Astrocyte (in vitro differentiated cells and primary cell): ENCODE measurements around the gene DGCR2. TPM values are rescaled to one million over a fixed set of nuclear protein-coding genes. Genes with fewer than 3 reads are reported as not detected.
"Not testable (repeated sequence)": the region's sequence is repeated elsewhere in the genome, so short reads cannot be mapped to it uniquely, and the experiment has no call there.

ENCODE experiments used
- DNase-seq: peaks from one replicate; pipeline ENCODE4 v3.0.0-alpha.2; 2010; ENCODE audit warnings: low read depth
- FAIRE-seq: peaks from 2 replicates; lab custom pipeline; 2011; peaks lifted over from hg19 to GRCh38; lab: Jason Lieb, UNC
- H2AFZ ChIP-seq: 2 replicates; pipeline ENCODE4 v1.6.0; 2012; ENCODE audit warnings: low read depth, low read length, inconsistent platforms
- H3K27ac ChIP-seq: 2 replicates; pipeline ENCODE4 v1.5.1; 2011; ENCODE audit warnings: low read depth, low read length, inconsistent platforms
- H3K27me3 ChIP-seq: 2 replicates; pipeline ENCODE4 v1.6.0; 2011; ENCODE audit warnings: low read length, inconsistent platforms; ENCODE audit not compliant: insufficient read depth
- H3K36me3 ChIP-seq: 2 replicates; pipeline ENCODE4 v1.5.1; 2011; ENCODE audit warnings: low read length, inconsistent platforms; ENCODE audit not compliant: insufficient read depth
- H3K4me1 ChIP-seq: 2 replicates; pipeline ENCODE4 v1.5.1; 2011; ENCODE audit warnings: low read length, inconsistent platforms; ENCODE audit not compliant: insufficient read depth
- H3K4me2 ChIP-seq: 2 replicates; pipeline ENCODE4 v1.6.0; 2012; ENCODE audit warnings: low read length, inconsistent platforms
- H3K4me3 ChIP-seq: 2 replicates; pipeline ENCODE4 v1.5.1; 2011; ENCODE audit warnings: low read depth, mild to moderate bottlenecking, low read length, inconsistent platforms; ENCODE audit not compliant: insufficient read depth
- H3K79me2 ChIP-seq: 2 replicates; pipeline ENCODE4 v1.6.0; 2012; ENCODE audit warnings: mild to moderate bottlenecking, low read length, inconsistent platforms; ENCODE audit not compliant: insufficient read depth
- H3K9ac ChIP-seq: 2 replicates; pipeline ENCODE4 v1.6.0; 2012; ENCODE audit warnings: mild to moderate bottlenecking, low read length, inconsistent platforms
- H3K9me3 ChIP-seq: 2 replicates; pipeline ENCODE4 v1.5.1; 2012; ENCODE audit warnings: low read depth, mild to moderate bottlenecking, low read length, inconsistent platforms; ENCODE audit not compliant: insufficient read depth
- H4K20me1 ChIP-seq: 2 replicates; pipeline ENCODE4 v1.6.0; 2012; ENCODE audit warnings: low read length, inconsistent platforms; ENCODE audit not compliant: insufficient read depth
- H3K27ac Mint-ChIP-seq: one replicate; pipeline ENCODE4 v1.8.0; 2021; ENCODE audit warnings: mild to moderate bottlenecking, mixed read lengths; ENCODE audit not compliant: unreplicated experiment
- H3K27me3 Mint-ChIP-seq: one replicate; pipeline ENCODE4 v1.8.0; 2021; ENCODE audit warnings: low read depth, mixed read lengths; ENCODE audit not compliant: unreplicated experiment
- H3K36me3 Mint-ChIP-seq: one replicate; pipeline ENCODE4 v1.8.0; 2021; ENCODE audit warnings: low read depth, mixed read lengths; ENCODE audit not compliant: unreplicated experiment
- H3K4me1 Mint-ChIP-seq: one replicate; pipeline ENCODE4 v1.8.0; 2021; ENCODE audit warnings: low read depth, mixed read lengths; ENCODE audit not compliant: unreplicated experiment
- H3K4me3 Mint-ChIP-seq: one replicate; pipeline ENCODE4 v1.8.0; 2021; ENCODE audit warnings: mild to moderate bottlenecking, moderate library complexity, mixed read lengths; ENCODE audit not compliant: unreplicated experiment
- H3K9me3 Mint-ChIP-seq: one replicate; pipeline ENCODE4 v1.8.0; 2021; ENCODE audit warnings: mild to moderate bottlenecking, mixed read lengths; ENCODE audit not compliant: unreplicated experiment
- CTCF ChIP-seq: IDR thresholded peaks from 2 replicates; pipeline ENCODE4 v1.5.1; 2011; ENCODE audit warnings: low read depth, mild to moderate bottlenecking, inconsistent platforms, low read length, moderate library complexity; ENCODE audit not compliant: insufficient read depth
- EZH2 ChIP-seq: IDR thresholded peaks from 2 replicates; pipeline ENCODE4 v1.6.1; 2012; ENCODE audit warnings: mild to moderate bottlenecking, low read length, inconsistent platforms; ENCODE audit not compliant: insufficient read depth
- total RNA-seq: library from RNA; stranded (reverse); gene quantifications from 2 replicates; pipeline ENCODE4 v1.2.1, GENCODE V29; 2021

The DGCR2 gene
- total RNA-seq, 1 donor from 2014 or later = 49.4 TPM

GRCh38 chr22:19051381-19052072 lies 70.7 kb downstream of the DGCR2 start:
- H3K9me3 Mint-ChIP-seq = no peaks in the 10 kb centered on the region
- peaks cover 23% of the 10 kb centered on the region for H3K36me3 Mint-ChIP-seq
- H3K4me3 Mint-ChIP-seq = no peak overlapping the region

GRCh38 chr22:19050847-19051246 lies 71.4 kb downstream of the DGCR2 start:
- H3K9me3 Mint-ChIP-seq, H3K4me3 ChIP-seq, FAIRE-seq, H3K79me2 ChIP-seq, H3K4me1 ChIP-seq, DNase-seq, H3K27me3 Mint-ChIP-seq, H2AFZ ChIP-seq, H3K27ac Mint-ChIP-seq, H3K4me1 Mint-ChIP-seq, H3K4me3 Mint-ChIP-seq, H3K27ac ChIP-seq, H3K4me2 ChIP-seq, H3K9me3 ChIP-seq, H3K9ac ChIP-seq, H3K27me3 ChIP-seq: not testable (repeated sequence)
- peaks cover 42% of the 10 kb centered on the region for H4K20me1 ChIP-seq
- H3K36me3 Mint-ChIP-seq = peaks cover 24% of the 10 kb centered on the region
- peaks cover 20% of the 10 kb centered on the region for H3K36me3 ChIP-seq

More at GRCh38 chr22:19051381-19052072, 70.7 kb downstream of the DGCR2 start:
- Histone ChIP-seq H4K20me1 (peaks cover 46% of the 10 kb centered on the region), H3K4me1 (no peaks in the 10 kb centered on the region), H3K9ac (no peak overlapping the region), H3K27ac (no peak overlapping the region), H3K9me3 (no peaks in the 10 kb centered on the region), H3K4me2 (no peak overlapping the region), H3K4me3 (no peak overlapping the region), H3K27me3 (no peaks in the 10 kb centered on the region), H2AFZ (no peak overlapping the region), H3K79me2 (no peaks in the 10 kb centered on the region), H3K36me3 (peaks cover 19% of the 10 kb centered on the region)
- TF ChIP-seq EZH2 (no peak), CTCF (no peak)
- Mint-ChIP-seq H3K27me3 (no peaks in the 10 kb centered on the region), H3K4me1 (peaks cover 3% of the 10 kb centered on the region), H3K27ac (no peak overlapping the region)
- DNase-seq = no peak
- no peak for FAIRE-seq

- H3K4me3 ChIP-seq = no peak overlapping the region
- TF ChIP-seq EZH2 = no peak
- no peak for TF ChIP-seq CTCF
- H3K36me3 ChIP-seq = peaks cover 21% of the 10 kb centered on the region
- H3K9me3 ChIP-seq = no peaks in the 10 kb centered on the region
- no peak overlapping the region for H3K4me3 Mint-ChIP-seq
- peaks cover 38% of the 10 kb centered on the region for H4K20me1 ChIP-seq
- peaks cover 24% of the 10 kb centered on the region for H3K36me3 Mint-ChIP-seq
- no peaks in the 10 kb centered on the region for H3K27me3 Mint-ChIP-seq
- no peak overlapping the region for H3K4me2 ChIP-seq
- FAIRE-seq (no peak), DNase-seq (no peak)
- no peaks in the 10 kb centered on the region for H3K4me1 ChIP-seq
- H3K9me3 Mint-ChIP-seq = no peaks in the 10 kb centered on the region
- H3K79me2 ChIP-seq = no peaks in the 10 kb centered on the region
- H3K27ac Mint-ChIP-seq = no peak overlapping the region
- no peak overlapping the region for H3K9ac ChIP-seq
- H3K4me1 Mint-ChIP-seq = peaks cover 3% of the 10 kb centered on the region
- no peaks in the 10 kb centered on the region for H3K27me3 ChIP-seq
- H2AFZ ChIP-seq = no peak overlapping the region
- H3K27ac ChIP-seq = no peak overlapping the region
Measured at GRCh38 chr22:19050117-19050516, 72.1 kb downstream of the DGCR2 start.
